HCT116 (cell line): Measurements from ENCODE around the gene CDH13. TPM values are rescaled to one million over a fixed set of nuclear protein-coding genes. Genes with fewer than 3 reads are reported as not detected.

Experiments used
- ATAC-seq: fragments of 200-7000 bp; cut with Tn5 transposase; 2 replicates; pipeline ENCODE4 v1.9.1; 2020; ENCODE audit warnings: mild to moderate bottlenecking, moderate library complexity
- BruUV-seq: library from RNA; stranded (reverse); fragments of 400-500 nt; replicated peaks from 2 replicates; lab custom pipeline; 2021; lab: Mats Ljungman, UMichigan
- CTCF ChIA-PET: fragments of 300-600 bp; sonication (Branson Sonifier 250); formaldehyde crosslinking; loops from one replicate; lab custom pipeline; 2021; ENCODE audit warnings: antibody characterized with exemption; lab: Charles Lee
- POLR2A ChIA-PET: fragments of 300-600, 350-600 bp; sonication (Branson Sonifier 250); formaldehyde crosslinking; loops from one replicate; lab custom pipeline; 2021; ENCODE audit warnings: antibody characterized with exemption; lab: Charles Lee
- RAD21 ChIA-PET, 2 experiments: fragments of 300-600 bp; sonication (Branson Sonifier 250); formaldehyde crosslinking; loops; one replicate each; lab custom pipeline; 2023; ENCODE audit warnings: low total read pairs in 2 of 2; ENCODE audit not compliant: uncharacterized antibody in 2 of 2, unreplicated experiment in 2 of 2, low non-redundant PET in 1 of 2; lab: Charles Lee
- DNase-seq: peaks from one replicate; pipeline ENCODE4 v3.0.0-alpha.2; 2010; ENCODE audit warnings: low read depth, low spot score
- H2AFZ ChIP-seq: fragments of 200-600 bp; shearing (Covaris generic), sonication (generic); 2 replicates; pipeline ENCODE4 v1.6.1; 2017; ENCODE audit warnings: low read depth, mixed run types, mixed read lengths, antibody characterized with exemption, low read length; ENCODE audit not compliant: poor library complexity, severe bottlenecking
- H3K27ac ChIP-seq: 2 replicates; pipeline ENCODE4 v1.5.1; 2012; ENCODE audit warnings: low read depth, low read length
- H3K27me3 ChIP-seq: fragments of 200-600 bp; sonication (generic); 2 replicates; pipeline ENCODE4 v1.6.1; 2016; ENCODE audit warnings: mixed run types, low read length, mixed read lengths; ENCODE audit not compliant: insufficient read depth
- H3K36me3 ChIP-seq, 2 experiments: fragments of 200-500 bp in 1 of 2; fragments of 200-600 bp in 1 of 2; sonication (Bioruptor generic) in 1 of 2; sonication (generic) in 1 of 2; 2 replicates each; pipeline versions ENCODE4 v1.5.1 to v1.6.1; 2014 to 2016; ENCODE audit warnings: low read length in 2 of 2, inconsistent platforms in 1 of 2, mixed read lengths in 1 of 2, mixed run types in 1 of 2; ENCODE audit not compliant: insufficient read depth in 2 of 2, control insufficient read depth in 1 of 2
- H3K4me1 ChIP-seq, 2 experiments: fragments of 200-600 bp in 1 of 2; sonication (generic) in 1 of 2; 2 replicates each; pipeline versions ENCODE4 v1.5.1 to v1.6.1; 2012 to 2017; ENCODE audit warnings: low read length in 2 of 2, inconsistent platforms in 1 of 2, mild to moderate bottlenecking in 1 of 2, mixed read lengths in 1 of 2, mixed run types in 1 of 2, moderate library complexity in 1 of 2; ENCODE audit not compliant: insufficient read depth in 2 of 2, control insufficient read depth in 1 of 2
- H3K4me2 ChIP-seq: fragments of 200-600 bp; sonication (generic); 2 replicates; pipeline ENCODE4 v1.6.1; 2017; ENCODE audit warnings: mixed run types, low read length, mixed read lengths
- H3K4me3 ChIP-seq, 2 experiments: fragments of 200-600 bp in 1 of 2; sonication (generic) in 1 of 2; replicated peaks in 1 of 2; 2 replicates each; pipeline ENCODE4 v1.5.1; 2011 to 2016; ENCODE audit warnings: low read length in 2 of 2, control low read depth in 1 of 2, low read depth in 1 of 2, mild to moderate bottlenecking in 1 of 2, mixed read lengths in 1 of 2, mixed run types in 1 of 2
- H3K79me2 ChIP-seq: fragments of 200-600 bp; sonication (generic); 2 replicates; pipeline ENCODE4 v1.6.1; 2017; ENCODE audit warnings: mild to moderate bottlenecking, mixed run types, low read length, moderate library complexity, mixed read lengths; ENCODE audit not compliant: insufficient read depth
- H3K9ac ChIP-seq: fragments of 200-600 bp; sonication (generic); 2 replicates; pipeline ENCODE4 v1.6.1; 2016; ENCODE audit warnings: low read length, mixed read lengths
- H3K9me2 ChIP-seq: fragments of 200-600 bp; sonication (generic), shearing (Covaris generic); 2 replicates; pipeline ENCODE4 v1.6.1; 2017; ENCODE audit warnings: mixed run types, mild to moderate bottlenecking, moderate library complexity; ENCODE audit not compliant: insufficient read depth
- H3K9me3 ChIP-seq, 2 experiments: fragments of 200-500 bp in 1 of 2; fragments of 200-600 bp in 1 of 2; sonication (Bioruptor generic) in 1 of 2; sonication (generic) in 1 of 2; 2 replicates each; pipeline ENCODE4 v1.6.1; 2014 to 2017; ENCODE audit warnings: low read length in 2 of 2, mixed read lengths in 2 of 2, inconsistent platforms in 1 of 2, low read depth in 1 of 2, mild to moderate bottlenecking in 1 of 2, mixed run types in 1 of 2, moderate library complexity in 1 of 2; ENCODE audit not compliant: control insufficient read depth in 1 of 2, insufficient read depth in 1 of 2
- H4K20me1 ChIP-seq: fragments of 200-600 bp; sonication (generic), shearing (Covaris generic); 2 replicates; pipeline ENCODE4 v1.6.1; 2017; ENCODE audit warnings: mixed run types, mild to moderate bottlenecking, moderate library complexity; ENCODE audit not compliant: insufficient read depth
- CEBPB ChIP-seq: IDR thresholded peaks from 2 replicates; pipeline ENCODE4 v1.6.1; 2012; ENCODE audit warnings: low read depth
- EZH2 ChIP-seq: fragments of 200-600 bp; sonication (generic); IDR thresholded peaks from 2 replicates; pipeline ENCODE4 v1.6.1; 2017; ENCODE audit warnings: antibody characterized with exemption, mixed run types
- JUND ChIP-seq: IDR thresholded peaks from 2 replicates; pipeline ENCODE4 v1.6.1; 2012
- POLR2A ChIP-seq: IDR thresholded peaks from 2 replicates; pipeline ENCODE4 v1.7.0; 2011; ENCODE audit warnings: borderline replicate concordance; ENCODE audit not compliant: insufficient read depth, insufficient read length; ENCODE audit errors: extremely low read depth
- POLR2AphosphoS5 ChIP-seq: IDR thresholded peaks from 2 replicates; pipeline ENCODE4 v1.6.1; 2011; ENCODE audit warnings: mild to moderate bottlenecking, low read depth, low read length, moderate library complexity
- RAD21 ChIP-seq: IDR thresholded peaks from 2 replicates; pipeline ENCODE4 v1.6.1; 2012; ENCODE audit warnings: low read depth, mild to moderate bottlenecking
- SIN3A ChIP-seq: IDR thresholded peaks from 2 replicates; pipeline ENCODE4 v1.6.1; 2012; ENCODE audit warnings: low read depth
- SP1 ChIP-seq: IDR thresholded peaks from 2 replicates; pipeline ENCODE4 v1.6.1; 2012; ENCODE audit warnings: low read depth
- YY1 ChIP-seq: IDR thresholded peaks from 2 replicates; pipeline ENCODE4 v1.6.1; 2011; ENCODE audit warnings: low read length, low read depth, moderate library complexity, mild to moderate bottlenecking; ENCODE audit not compliant: insufficient replicate concordance; ENCODE audit errors: extremely low read depth
- intact Hi-C: fragments of 100-400 bp; cut with micrococcal nuclease; formaldehyde crosslinking; loops from 2 replicates; pipeline ENCODE4 v1.10.0; 2022
- total RNA-seq: library from RNA; stranded (reverse); gene quantifications from one replicate; pipeline ENCODE4 v1.2.1, GENCODE V29; 2021; ENCODE audit not compliant: unreplicated experiment
- TF ChIP-seq, protein P1 (sequence below): IDR thresholded peaks from 2 replicates; pipeline ENCODE4 v1.6.1; 2012; ENCODE audit warnings: low read depth
- TF ChIP-seq, protein P2 (sequence below), 3 experiments: fragments of 200-600 bp in 1 of 3; sonication (generic) in 1 of 3; IDR thresholded peaks in 2 of 3; conservative IDR thresholded peaks in 1 of 3; 2 replicates each; pipeline ENCODE4 v1.5.1; 2012 to 2017; ENCODE audit warnings: low read depth in 2 of 3, low read length in 2 of 3, antibody characterized with exemption in 1 of 3, borderline replicate concordance in 1 of 3, control low read depth in 1 of 3, mild to moderate bottlenecking in 1 of 3, mixed read lengths in 1 of 3, mixed run types in 1 of 3, moderate library complexity in 1 of 3; ENCODE audit not compliant: insufficient read depth in 1 of 3
- TF ChIP-seq, protein P3 (sequence below): IDR thresholded peaks from 2 replicates; pipeline ENCODE4 v1.6.1; 2011; ENCODE audit warnings: mild to moderate bottlenecking, low read length, moderate library complexity; ENCODE audit not compliant: insufficient replicate concordance; ENCODE audit errors: extremely low read depth
- TF ChIP-seq, protein P4 (sequence below): IDR thresholded peaks from 2 replicates; pipeline ENCODE4 v1.6.1; 2012

CDH13 gene
- total RNA-seq, 1 experiment from 2014 or later: not detected

DNA sequence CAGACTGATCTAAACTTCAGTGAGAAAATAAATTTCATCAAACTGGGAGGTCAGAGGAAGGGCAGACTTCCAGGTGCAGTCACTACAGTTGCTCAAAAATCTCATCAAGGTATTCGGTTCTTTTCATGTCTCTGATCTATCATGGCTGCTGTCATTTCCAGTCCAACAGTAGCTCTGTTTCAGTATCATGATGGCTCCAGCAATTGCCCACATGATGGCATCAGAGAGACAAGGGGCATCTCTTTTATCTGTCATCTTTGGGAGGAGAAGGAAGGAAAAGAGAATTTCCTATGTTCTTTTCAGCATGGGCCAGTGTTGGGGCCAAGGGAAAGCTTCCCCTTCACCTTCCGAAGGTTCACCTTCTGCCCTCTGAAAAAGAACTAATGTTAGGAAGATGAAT is 676.1 kb downstream of the CDH13 start:
- Histone ChIP-seq H4K20me1 (no peaks in the 10 kb centered on the region), H3K9ac (no peak overlapping the region), H3K79me2 (no peaks in the 10 kb centered on the region), H3K4me3 (no peak overlapping the region), H3K27ac (no peak overlapping the region), H3K9me2 (no peaks in the 10 kb centered on the region), H2AFZ (no peak overlapping the region), H3K4me2 (no peak overlapping the region), H3K4me1 (no peaks in the 10 kb centered on the region), H3K9me3 (no peaks in the 10 kb centered on the region; a peak in 2 of 4 replicates), H3K27me3 (no peaks in the 10 kb centered on the region), H3K36me3 (no peaks in the 10 kb centered on the region)
- intact Hi-C loops: no loop called here
- ChIA-PET POLR2A (no interaction called here), RAD21 (no interaction called here), CTCF (no interaction called here)
- DNase-seq (no peak), ATAC-seq (no peak)
- BruUV-seq: no TSS peak
- TF ChIP-seq YY1: no peak
- TF ChIP-seq, protein P1, sequence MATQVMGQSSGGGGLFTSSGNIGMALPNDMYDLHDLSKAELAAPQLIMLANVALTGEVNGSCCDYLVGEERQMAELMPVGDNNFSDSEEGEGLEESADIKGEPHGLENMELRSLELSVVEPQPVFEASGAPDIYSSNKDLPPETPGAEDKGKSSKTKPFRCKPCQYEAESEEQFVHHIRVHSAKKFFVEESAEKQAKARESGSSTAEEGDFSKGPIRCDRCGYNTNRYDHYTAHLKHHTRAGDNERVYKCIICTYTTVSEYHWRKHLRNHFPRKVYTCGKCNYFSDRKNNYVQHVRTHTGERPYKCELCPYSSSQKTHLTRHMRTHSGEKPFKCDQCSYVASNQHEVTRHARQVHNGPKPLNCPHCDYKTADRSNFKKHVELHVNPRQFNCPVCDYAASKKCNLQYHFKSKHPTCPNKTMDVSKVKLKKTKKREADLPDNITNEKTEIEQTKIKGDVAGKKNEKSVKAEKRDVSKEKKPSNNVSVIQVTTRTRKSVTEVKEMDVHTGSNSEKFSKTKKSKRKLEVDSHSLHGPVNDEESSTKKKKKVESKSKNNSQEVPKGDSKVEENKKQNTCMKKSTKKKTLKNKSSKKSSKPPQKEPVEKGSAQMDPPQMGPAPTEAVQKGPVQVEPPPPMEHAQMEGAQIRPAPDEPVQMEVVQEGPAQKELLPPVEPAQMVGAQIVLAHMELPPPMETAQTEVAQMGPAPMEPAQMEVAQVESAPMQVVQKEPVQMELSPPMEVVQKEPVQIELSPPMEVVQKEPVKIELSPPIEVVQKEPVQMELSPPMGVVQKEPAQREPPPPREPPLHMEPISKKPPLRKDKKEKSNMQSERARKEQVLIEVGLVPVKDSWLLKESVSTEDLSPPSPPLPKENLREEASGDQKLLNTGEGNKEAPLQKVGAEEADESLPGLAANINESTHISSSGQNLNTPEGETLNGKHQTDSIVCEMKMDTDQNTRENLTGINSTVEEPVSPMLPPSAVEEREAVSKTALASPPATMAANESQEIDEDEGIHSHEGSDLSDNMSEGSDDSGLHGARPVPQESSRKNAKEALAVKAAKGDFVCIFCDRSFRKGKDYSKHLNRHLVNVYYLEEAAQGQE: no peak

DNA sequence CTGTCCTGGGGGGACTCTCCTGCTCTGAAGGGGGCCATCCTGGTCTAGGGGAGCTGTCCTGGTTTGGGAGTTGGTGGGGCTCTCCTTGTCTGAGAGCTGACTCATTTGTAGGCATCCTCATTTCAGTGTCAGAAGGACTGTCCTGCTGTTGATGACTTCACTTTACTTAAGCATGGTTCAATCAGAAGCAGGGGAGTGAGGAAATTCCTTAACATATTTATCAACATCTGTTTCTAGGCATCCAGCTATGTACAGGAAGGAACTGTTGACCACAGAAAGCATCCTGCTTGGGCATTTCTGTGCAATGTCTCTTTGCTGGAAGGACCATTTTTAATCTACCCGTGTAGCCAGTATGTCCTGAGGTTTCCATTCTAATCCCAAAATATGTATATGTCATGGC is 678.3 kb downstream of the CDH13 start:
- no peaks in the 10 kb centered on the region for H3K79me2 ChIP-seq
- H3K27ac ChIP-seq: no peak overlapping the region
- ChIA-PET CTCF (no interaction called here), RAD21 (no interaction called here), POLR2A (no interaction called here)
- no peaks in the 10 kb centered on the region for H3K36me3 ChIP-seq
- DNase-seq: no peak
- H3K9me3 ChIP-seq: no peaks in the 10 kb centered on the region; a peak in 1 of 4 replicates
- H3K4me2 ChIP-seq: no peak overlapping the region
- intact Hi-C loops: no loop called here
- H3K9ac ChIP-seq: no peak overlapping the region
- no peaks in the 10 kb centered on the region for H3K27me3 ChIP-seq
- no TSS peak for BruUV-seq
- no peaks in the 10 kb centered on the region for H3K9me2 ChIP-seq
- no peaks in the 10 kb centered on the region for H4K20me1 ChIP-seq
- no peak overlapping the region for H3K4me3 ChIP-seq
- no peak for ATAC-seq
- H2AFZ ChIP-seq: no peak overlapping the region
- H3K4me1 ChIP-seq: no peaks in the 10 kb centered on the region
- TF ChIP-seq, protein P2, sequence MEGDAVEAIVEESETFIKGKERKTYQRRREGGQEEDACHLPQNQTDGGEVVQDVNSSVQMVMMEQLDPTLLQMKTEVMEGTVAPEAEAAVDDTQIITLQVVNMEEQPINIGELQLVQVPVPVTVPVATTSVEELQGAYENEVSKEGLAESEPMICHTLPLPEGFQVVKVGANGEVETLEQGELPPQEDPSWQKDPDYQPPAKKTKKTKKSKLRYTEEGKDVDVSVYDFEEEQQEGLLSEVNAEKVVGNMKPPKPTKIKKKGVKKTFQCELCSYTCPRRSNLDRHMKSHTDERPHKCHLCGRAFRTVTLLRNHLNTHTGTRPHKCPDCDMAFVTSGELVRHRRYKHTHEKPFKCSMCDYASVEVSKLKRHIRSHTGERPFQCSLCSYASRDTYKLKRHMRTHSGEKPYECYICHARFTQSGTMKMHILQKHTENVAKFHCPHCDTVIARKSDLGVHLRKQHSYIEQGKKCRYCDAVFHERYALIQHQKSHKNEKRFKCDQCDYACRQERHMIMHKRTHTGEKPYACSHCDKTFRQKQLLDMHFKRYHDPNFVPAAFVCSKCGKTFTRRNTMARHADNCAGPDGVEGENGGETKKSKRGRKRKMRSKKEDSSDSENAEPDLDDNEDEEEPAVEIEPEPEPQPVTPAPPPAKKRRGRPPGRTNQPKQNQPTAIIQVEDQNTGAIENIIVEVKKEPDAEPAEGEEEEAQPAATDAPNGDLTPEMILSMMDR (IDR thresholded peaks at IDR 0.05 in 2 of 3, conservative IDR thresholded peaks at IDR 0.05 in 1 of 3; ENCODE audit: borderline replicate concordance in 1 of 3, insufficient read depth in 1 of 3, low read depth in 2 of 3, low read length in 2 of 3): no peak
- no peak for TF ChIP-seq POLR2AphosphoS5
- TF ChIP-seq JUND: no peak
- no peak for TF ChIP-seq EZH2
- TF ChIP-seq POLR2A: no peak
- no peak for TF ChIP-seq RAD21
- no peak for TF ChIP-seq CEBPB
- TF ChIP-seq, protein P3, sequence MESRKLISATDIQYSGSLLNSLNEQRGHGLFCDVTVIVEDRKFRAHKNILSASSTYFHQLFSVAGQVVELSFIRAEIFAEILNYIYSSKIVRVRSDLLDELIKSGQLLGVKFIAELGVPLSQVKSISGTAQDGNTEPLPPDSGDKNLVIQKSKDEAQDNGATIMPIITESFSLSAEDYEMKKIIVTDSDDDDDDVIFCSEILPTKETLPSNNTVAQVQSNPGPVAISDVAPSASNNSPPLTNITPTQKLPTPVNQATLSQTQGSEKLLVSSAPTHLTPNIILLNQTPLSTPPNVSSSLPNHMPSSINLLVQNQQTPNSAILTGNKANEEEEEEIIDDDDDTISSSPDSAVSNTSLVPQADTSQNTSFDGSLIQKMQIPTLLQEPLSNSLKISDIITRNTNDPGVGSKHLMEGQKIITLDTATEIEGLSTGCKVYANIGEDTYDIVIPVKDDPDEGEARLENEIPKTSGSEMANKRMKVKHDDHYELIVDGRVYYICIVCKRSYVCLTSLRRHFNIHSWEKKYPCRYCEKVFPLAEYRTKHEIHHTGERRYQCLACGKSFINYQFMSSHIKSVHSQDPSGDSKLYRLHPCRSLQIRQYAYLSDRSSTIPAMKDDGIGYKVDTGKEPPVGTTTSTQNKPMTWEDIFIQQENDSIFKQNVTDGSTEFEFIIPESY: no peak
- no peak for TF ChIP-seq SP1
- TF ChIP-seq SIN3A: no peak
- TF ChIP-seq, protein P4, sequence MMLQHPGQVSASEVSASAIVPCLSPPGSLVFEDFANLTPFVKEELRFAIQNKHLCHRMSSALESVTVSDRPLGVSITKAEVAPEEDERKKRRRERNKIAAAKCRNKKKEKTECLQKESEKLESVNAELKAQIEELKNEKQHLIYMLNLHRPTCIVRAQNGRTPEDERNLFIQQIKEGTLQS: no peak
